ENCODE results near the gene MAFG.

GRCh38 chr17:81921537-81921862 is 6.0 kb downstream of the MAFG start:
- TF ChIP-seq POLR2A (IDR thresholded peaks at IDR 0.05; ENCODE audit: low read length) (no peak), GATA1 (IDR thresholded peaks at IDR 0.05; ENCODE audit: low read depth, low read length) (no peak)

Data from erythroblast (primary cell).